B cell (primary cell): ENCODE results near the gene TIGD2. TPM values are rescaled to one million over a fixed set of nuclear protein-coding genes. Genes with fewer than 3 reads are reported as not detected.

Experiments
- ATAC-seq: fragments of 200-7000 bp; cut with Tn5 transposase; one replicate; pipeline ENCODE4 v1.10.0; 2021; ENCODE audit warnings: low read depth, mild to moderate bottlenecking, moderate number of reproducible peaks, moderate library complexity
- CTCF ChIA-PET: fragments of 350-600 bp; sonication (Branson Sonifier 250); formaldehyde crosslinking; loops from one replicate; lab custom pipeline; 2021; ENCODE audit warnings: antibody characterized with exemption, inconsistent platforms; lab: Charles Lee
- POLR2A ChIA-PET: fragments of 350-600 bp; sonication (Branson Sonifier 250); formaldehyde crosslinking; loops from one replicate; lab custom pipeline; 2021; ENCODE audit warnings: antibody characterized with exemption; lab: Charles Lee
- DNase-seq: peaks from one replicate; pipeline ENCODE4 v3.0.0; 2013
- H2AFZ ChIP-seq: 2 replicates; pipeline ENCODE4 v1.6.1; 2012; ENCODE audit warnings: mild to moderate bottlenecking, low read depth, low read length; ENCODE audit not compliant: insufficient read depth, poor library complexity, severe bottlenecking
- H3K27ac ChIP-seq, 2 donors: 1 replicate in 1 of 2; 2 replicates in 1 of 2; pipeline ENCODE4 v1.5.1; 2012 to 2013; ENCODE audit warnings: low read length in 2 of 2, mild to moderate bottlenecking in 2 of 2, moderate library complexity in 1 of 2
- H3K27me3 ChIP-seq, 4 experiments: fragments of 200-600 bp in 1 of 4; sonication (generic) in 1 of 4; replicated peaks in 1 of 4; 1 replicate in 2 of 4; 2 replicates in 2 of 4; pipeline versions ENCODE4 v1.6.1 to v1.7.0; 2013 to 2016; ENCODE audit warnings: low read length in 3 of 4, mild to moderate bottlenecking in 2 of 4, mixed read lengths in 1 of 4, moderate library complexity in 1 of 4; ENCODE audit not compliant: insufficient read depth in 4 of 4, control insufficient read depth in 3 of 4; ENCODE audit errors: control extremely low read depth in 1 of 4
- H3K36me3 ChIP-seq, 2 experiments: replicated peaks in 1 of 2; 1 replicate in 1 of 2; 2 replicates in 1 of 2; pipeline versions ENCODE4 v1.6.1 to v1.7.1; 2013; ENCODE audit warnings: low read length in 1 of 2; ENCODE audit not compliant: insufficient read depth in 2 of 2, control insufficient read depth in 1 of 2; ENCODE audit errors: control extremely low read depth in 1 of 2, extremely low read depth in 1 of 2
- H3K4me1 ChIP-seq, 2 donors: fragments of 200-600 bp in 1 of 2; sonication (generic) in 1 of 2; 1 replicate in 1 of 2; 2 replicates in 1 of 2; pipeline versions ENCODE4 v1.5.1 to v1.6.1; 2013 to 2017; ENCODE audit warnings: low read length in 2 of 2; ENCODE audit not compliant: control insufficient read depth in 2 of 2, insufficient read depth in 2 of 2
- H3K4me2 ChIP-seq: replicated peaks from 2 replicates; pipeline ENCODE3; 2012; ENCODE audit warnings: mild to moderate bottlenecking, low read depth, low read length; ENCODE audit not compliant: poor library complexity, severe bottlenecking
- H3K4me3 ChIP-seq, 5 experiments: fragments of 200-600 bp in 1 of 5; sonication (generic) in 1 of 5; 1 replicate in 3 of 5; 2 replicates in 2 of 5; pipeline versions ENCODE4 v1.5.1 to v1.7.0; 2011 to 2016; ENCODE audit warnings: low read length in 4 of 5, mild to moderate bottlenecking in 4 of 5, low read depth in 2 of 5, control low read depth in 1 of 5, moderate library complexity in 1 of 5; ENCODE audit not compliant: insufficient read depth in 1 of 5; ENCODE audit errors: control extremely low read depth in 1 of 5, extremely low read depth in 1 of 5
- H3K79me2 ChIP-seq: fragments of 200-600 bp; sonication (generic); one replicate; pipeline ENCODE4 v1.6.0; 2016; ENCODE audit warnings: low read length; ENCODE audit not compliant: control insufficient read depth, insufficient read depth
- H3K9ac ChIP-seq: fragments of 200-600 bp; sonication (generic); 2 replicates; pipeline ENCODE4 v1.6.1; 2017; ENCODE audit warnings: mild to moderate bottlenecking, low read length, moderate library complexity
- H3K9me3 ChIP-seq, 3 donors: one replicate each; pipeline versions ENCODE4 v1.6.1 to v1.7.1; 2013; ENCODE audit warnings: low read length in 2 of 3; ENCODE audit not compliant: control insufficient read depth in 2 of 3, insufficient read depth in 1 of 3; ENCODE audit errors: control extremely low read depth in 1 of 3
- H4K20me1 ChIP-seq: 2 replicates; pipeline ENCODE4 v1.6.0; 2012; ENCODE audit warnings: mild to moderate bottlenecking, low read length; ENCODE audit not compliant: insufficient read depth, control insufficient read depth, poor library complexity, severe bottlenecking
- H3K27ac Mint-ChIP-seq: one replicate; pipeline ENCODE4 v1.8.0; 2021; ENCODE audit warnings: mixed read lengths
- H3K27me3 Mint-ChIP-seq: one replicate; pipeline ENCODE4 v1.8.0; 2021; ENCODE audit warnings: mixed read lengths
- H3K4me1 Mint-ChIP-seq: one replicate; pipeline ENCODE4 v1.8.0; 2021; ENCODE audit warnings: mixed read lengths
- H3K4me3 Mint-ChIP-seq: one replicate; pipeline ENCODE4 v1.8.0; 2021; ENCODE audit warnings: mixed read lengths
- H3K9me3 Mint-ChIP-seq: one replicate; pipeline ENCODE4 v1.8.0; 2022; ENCODE audit warnings: mixed read lengths; ENCODE audit not compliant: insufficient read depth
- EZH2 ChIP-seq: IDR thresholded peaks from 2 replicates; pipeline ENCODE4 v1.6.1; 2012; ENCODE audit warnings: borderline replicate concordance, low read depth, mild to moderate bottlenecking, moderate library complexity, low read length; ENCODE audit not compliant: insufficient read depth, poor library complexity, severe bottlenecking
- WGBS: methylation state at CpG from one replicate; pipeline ENCODE4 v1.1.5; 2013; ENCODE audit warnings: missing lambda C conversion rate; ENCODE audit not compliant: insufficient coverage; 5-methylcytosine and 5-hydroxymethylcytosine counted together
- intact Hi-C: fragments of 100-400 bp; cut with micrococcal nuclease; formaldehyde crosslinking; loops from one replicate; pipeline ENCODE4 v1.10.0; 2022
- polyA plus RNA-seq: library from polyadenylated mRNA; depleted of rRNA; stranded (reverse); fragments of >200 nt; gene quantifications from 2 replicates; pipeline ENCODE4 v1.2.3, GENCODE V29; 2012
- total RNA-seq, 2 donors: library from RNA; stranded (reverse); fragments of 120-200 nt in 1 of 2; gene quantifications; 1 replicate in 1 of 2; 2 replicates in 1 of 2; pipeline versions ENCODE4 v1.2.3 to v1.2.4, GENCODE V29; 2013 to 2022
- TF ChIP-seq, protein P1 (sequence below): fragments of 200-600 bp; IDR thresholded peaks from one replicate; pipeline ENCODE4 v1.8.0; 2022; ENCODE audit warnings: antibody characterized with exemption, mild to moderate bottlenecking

Gene TIGD2
- total and polyA plus RNA-seq, 2 donors (not counting 1 experiment from before 2014, with no cell fraction given) = 2.1 to 8.6 TPM

DNA sequence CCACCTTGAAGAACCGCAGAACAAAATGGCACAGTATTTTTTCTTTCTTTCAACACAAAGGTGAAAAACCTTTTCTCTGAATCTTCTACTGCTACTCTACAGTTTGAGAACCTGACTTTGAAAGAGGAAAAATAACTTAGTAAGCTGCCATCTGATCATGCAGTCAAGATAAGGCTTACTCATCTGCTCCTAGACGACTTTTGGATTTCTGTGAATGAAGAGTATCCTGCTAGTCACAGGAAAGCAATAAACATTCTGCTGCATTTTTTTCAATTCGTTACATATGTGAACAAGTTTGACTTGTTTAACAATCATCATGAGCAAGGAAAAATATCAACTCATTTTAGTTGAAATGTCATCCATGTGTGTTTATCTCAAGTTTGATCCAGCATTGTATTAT, 25.2 kb downstream of the TIGD2 start:
- Histone ChIP-seq H2AFZ (no peak overlapping the region), H3K36me3 (no peaks in the 10 kb centered on the region), H3K27ac (no peak overlapping the region), H3K79me2 (no peaks in the 10 kb centered on the region), H3K4me1 (no peaks in the 10 kb centered on the region), H3K4me2 (no peak overlapping the region), H3K27me3 (no peaks in the 10 kb centered on the region), H4K20me1 (no peaks in the 10 kb centered on the region), H3K9me3 (no peaks in the 10 kb centered on the region), H3K4me3 (no peak overlapping the region), H3K9ac (no peak overlapping the region)
- TF ChIP-seq, protein P1, sequence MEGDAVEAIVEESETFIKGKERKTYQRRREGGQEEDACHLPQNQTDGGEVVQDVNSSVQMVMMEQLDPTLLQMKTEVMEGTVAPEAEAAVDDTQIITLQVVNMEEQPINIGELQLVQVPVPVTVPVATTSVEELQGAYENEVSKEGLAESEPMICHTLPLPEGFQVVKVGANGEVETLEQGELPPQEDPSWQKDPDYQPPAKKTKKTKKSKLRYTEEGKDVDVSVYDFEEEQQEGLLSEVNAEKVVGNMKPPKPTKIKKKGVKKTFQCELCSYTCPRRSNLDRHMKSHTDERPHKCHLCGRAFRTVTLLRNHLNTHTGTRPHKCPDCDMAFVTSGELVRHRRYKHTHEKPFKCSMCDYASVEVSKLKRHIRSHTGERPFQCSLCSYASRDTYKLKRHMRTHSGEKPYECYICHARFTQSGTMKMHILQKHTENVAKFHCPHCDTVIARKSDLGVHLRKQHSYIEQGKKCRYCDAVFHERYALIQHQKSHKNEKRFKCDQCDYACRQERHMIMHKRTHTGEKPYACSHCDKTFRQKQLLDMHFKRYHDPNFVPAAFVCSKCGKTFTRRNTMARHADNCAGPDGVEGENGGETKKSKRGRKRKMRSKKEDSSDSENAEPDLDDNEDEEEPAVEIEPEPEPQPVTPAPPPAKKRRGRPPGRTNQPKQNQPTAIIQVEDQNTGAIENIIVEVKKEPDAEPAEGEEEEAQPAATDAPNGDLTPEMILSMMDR = no peak
- no peak for TF ChIP-seq EZH2
- WGBS = no CpG with 5 or more reads among the region's 3 CpGs
- intact Hi-C loops = no loop called here
- no peak for ATAC-seq
- no peak overlapping the region for H3K27ac Mint-ChIP-seq
- POLR2A ChIA-PET = no interaction called here
- H3K27me3 Mint-ChIP-seq = peaks cover 4% of the 10 kb centered on the region
- H3K4me3 Mint-ChIP-seq = no peak overlapping the region
- H3K9me3 Mint-ChIP-seq = no peaks in the 10 kb centered on the region
- CTCF ChIA-PET = no interaction called here
- H3K4me1 Mint-ChIP-seq = no peaks in the 10 kb centered on the region
- DNase-seq = no peak

- WGBS = no CpG with 5 or more reads among the region's 5 CpGs
- H3K4me2 ChIP-seq = no peak overlapping the region
- no peaks in the 10 kb centered on the region for H4K20me1 ChIP-seq
- peaks cover 4% of the 10 kb centered on the region for H3K27me3 Mint-ChIP-seq
- no peak for DNase-seq
- TF ChIP-seq, protein P1 = no peak
- no peak for TF ChIP-seq EZH2
- no peaks in the 10 kb centered on the region for H3K9me3 ChIP-seq
- no peak overlapping the region for H3K9ac ChIP-seq
- no peak overlapping the region for H3K4me3 ChIP-seq
- no peaks in the 10 kb centered on the region for H3K27me3 ChIP-seq
- no peak overlapping the region for H3K27ac ChIP-seq
- ATAC-seq = no peak
- no peak overlapping the region for H3K4me3 Mint-ChIP-seq
- no peaks in the 10 kb centered on the region for H3K79me2 ChIP-seq
- no peaks in the 10 kb centered on the region for H3K4me1 Mint-ChIP-seq
- CTCF ChIA-PET = no interaction called here
- no peaks in the 10 kb centered on the region for H3K36me3 ChIP-seq
- no peaks in the 10 kb centered on the region for H3K4me1 ChIP-seq
- H3K9me3 Mint-ChIP-seq = no peaks in the 10 kb centered on the region
- no peak overlapping the region for H2AFZ ChIP-seq
- intact Hi-C loops = no loop called here
- POLR2A ChIA-PET = no interaction called here
- no peak overlapping the region for H3K27ac Mint-ChIP-seq
These were observed 25.9 kb downstream of the TIGD2 start for GRCh38 chr4:89137231-89137630.
